Measurements from ENCODE around the gene BPI. TPM values are rescaled to one million over a fixed set of nuclear protein-coding genes. Genes with fewer than 3 reads are reported as not detected.

The BPI gene
- total RNA-seq, 2 experiments from 2014 or later, result not detected

DNA sequence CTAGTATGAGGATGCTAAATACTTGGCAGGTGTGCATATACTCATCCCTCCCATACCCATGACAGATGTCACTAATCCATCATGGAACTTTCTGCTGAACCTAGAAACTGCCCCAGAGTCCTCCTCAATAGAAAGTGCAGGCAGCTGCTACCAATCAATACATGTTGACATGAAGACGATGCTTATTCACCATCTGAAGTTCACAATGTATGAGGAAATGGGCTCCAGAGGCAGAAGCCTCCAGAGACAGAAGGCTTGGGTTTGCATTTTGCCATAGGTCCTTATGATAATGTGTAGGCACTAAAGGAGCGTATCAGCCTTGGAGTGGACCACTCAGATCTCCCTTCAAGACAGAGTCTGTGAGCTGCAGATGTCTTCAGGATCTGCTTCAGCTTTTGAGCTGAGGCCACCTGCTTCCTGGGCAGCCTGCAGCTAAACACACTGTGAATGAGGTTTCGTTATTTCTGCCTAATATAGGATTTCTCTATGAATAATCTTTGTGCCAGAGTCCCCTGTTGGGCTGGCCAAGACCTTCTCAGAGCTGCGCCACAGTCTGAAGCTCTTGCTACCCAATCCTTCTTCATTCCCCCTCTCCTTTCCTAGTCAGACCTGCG lies 35.9 kb upstream of the BPI start:
- DNase-seq (ENCODE audit: low spot score), result no peak
- no peaks in the 10 kb centered on the region for H3K4me1 ChIP-seq (ENCODE audit: insufficient read depth, low read length, poor library complexity, severe bottlenecking)
- no peak overlapping the region for H3K4me2 ChIP-seq (ENCODE audit: low read length)
- no peak overlapping the region for H3K4me3 ChIP-seq (ENCODE audit: low read depth, low read length, poor library complexity, severe bottlenecking)
- no peak for TF ChIP-seq EZH2phosphoT487 (IDR thresholded peaks at IDR 0.05; ENCODE audit: borderline replicate concordance, low read depth, low read length)
- TF ChIP-seq, protein P1, sequence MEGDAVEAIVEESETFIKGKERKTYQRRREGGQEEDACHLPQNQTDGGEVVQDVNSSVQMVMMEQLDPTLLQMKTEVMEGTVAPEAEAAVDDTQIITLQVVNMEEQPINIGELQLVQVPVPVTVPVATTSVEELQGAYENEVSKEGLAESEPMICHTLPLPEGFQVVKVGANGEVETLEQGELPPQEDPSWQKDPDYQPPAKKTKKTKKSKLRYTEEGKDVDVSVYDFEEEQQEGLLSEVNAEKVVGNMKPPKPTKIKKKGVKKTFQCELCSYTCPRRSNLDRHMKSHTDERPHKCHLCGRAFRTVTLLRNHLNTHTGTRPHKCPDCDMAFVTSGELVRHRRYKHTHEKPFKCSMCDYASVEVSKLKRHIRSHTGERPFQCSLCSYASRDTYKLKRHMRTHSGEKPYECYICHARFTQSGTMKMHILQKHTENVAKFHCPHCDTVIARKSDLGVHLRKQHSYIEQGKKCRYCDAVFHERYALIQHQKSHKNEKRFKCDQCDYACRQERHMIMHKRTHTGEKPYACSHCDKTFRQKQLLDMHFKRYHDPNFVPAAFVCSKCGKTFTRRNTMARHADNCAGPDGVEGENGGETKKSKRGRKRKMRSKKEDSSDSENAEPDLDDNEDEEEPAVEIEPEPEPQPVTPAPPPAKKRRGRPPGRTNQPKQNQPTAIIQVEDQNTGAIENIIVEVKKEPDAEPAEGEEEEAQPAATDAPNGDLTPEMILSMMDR (conservative IDR thresholded peaks at IDR 0.05; ENCODE audit: low read length), result no peak
- H3K9me2 ChIP-seq (ENCODE audit: insufficient read depth, low read length), result no peaks in the 10 kb centered on the region
- CTCF ChIA-PET (ENCODE audit: unreplicated experiment), result no interaction called here
- H3K9me3 ChIP-seq (ENCODE audit: low read length), result no peaks in the 10 kb centered on the region
- H3K27ac ChIP-seq (ENCODE audit: low read depth, low read length, poor library complexity, severe bottlenecking), result no peak overlapping the region
- BruUV-seq (replicated peaks), result no TSS peak
- no peaks in the 10 kb centered on the region for H3K36me3 ChIP-seq (ENCODE audit: insufficient read depth, low read length)
- POLR2A ChIA-PET, result no interaction called here
- intact Hi-C loops (cut with micrococcal nuclease; ENCODE audit: unreplicated experiment), result no loop called here
- H4K20me1 ChIP-seq (ENCODE audit: insufficient read depth, low read length), result no peaks in the 10 kb centered on the region
- no peaks in the 10 kb centered on the region for H3K79me2 ChIP-seq (ENCODE audit: insufficient read depth, low read depth, low read length)
- no peak overlapping the region for H2AFZ ChIP-seq (ENCODE audit: low read length)

DNA sequence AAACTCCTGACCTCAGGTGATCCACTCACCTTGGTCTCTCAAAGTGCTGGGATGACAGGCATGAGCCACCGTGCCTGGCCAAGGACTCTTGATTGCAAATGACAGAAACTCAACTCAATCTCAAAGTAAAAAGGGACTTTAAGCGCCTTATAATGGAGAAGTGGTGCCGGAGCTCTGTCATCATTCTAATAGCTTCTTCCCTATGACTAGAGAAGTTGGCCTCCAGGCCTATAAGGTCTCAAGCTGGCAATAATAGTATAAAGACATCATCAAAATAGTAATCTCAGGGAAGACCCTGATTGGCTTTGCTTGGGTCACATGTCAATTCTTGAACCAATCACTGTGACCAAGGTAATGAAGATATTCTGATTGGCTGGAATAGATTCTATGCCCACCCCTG lies 34.9 kb upstream of the BPI start:
- Histone ChIP-seq H3K4me1 (ENCODE audit: insufficient read depth, low read length, poor library complexity, severe bottlenecking) (no peaks in the 10 kb centered on the region), H4K20me1 (ENCODE audit: insufficient read depth, low read length) (no peaks in the 10 kb centered on the region), H3K9me3 (ENCODE audit: low read length) (no peaks in the 10 kb centered on the region), H3K4me2 (ENCODE audit: low read length) (no peak overlapping the region), H3K36me3 (ENCODE audit: insufficient read depth, low read length) (no peaks in the 10 kb centered on the region), H3K27ac (ENCODE audit: low read depth, low read length, poor library complexity, severe bottlenecking) (no peak overlapping the region), H2AFZ (ENCODE audit: low read length) (no peak overlapping the region), H3K79me2 (ENCODE audit: insufficient read depth, low read depth, low read length) (no peaks in the 10 kb centered on the region), H3K9me2 (ENCODE audit: insufficient read depth, low read length) (no peaks in the 10 kb centered on the region), H3K4me3 (ENCODE audit: low read depth, low read length, poor library complexity, severe bottlenecking) (no peak overlapping the region)
- no peak for DNase-seq (ENCODE audit: low spot score)
- POLR2A ChIA-PET, result no interaction called here
- TF ChIP-seq, protein P1 (conservative IDR thresholded peaks at IDR 0.05; ENCODE audit: low read length), result no peak
- no peak for TF ChIP-seq EZH2phosphoT487 (IDR thresholded peaks at IDR 0.05; ENCODE audit: borderline replicate concordance, low read depth, low read length)
- CTCF ChIA-PET (ENCODE audit: unreplicated experiment), result no interaction called here
- no TSS peak for BruUV-seq (replicated peaks)
- intact Hi-C loops (cut with micrococcal nuclease; ENCODE audit: unreplicated experiment), result no loop called here

DNA sequence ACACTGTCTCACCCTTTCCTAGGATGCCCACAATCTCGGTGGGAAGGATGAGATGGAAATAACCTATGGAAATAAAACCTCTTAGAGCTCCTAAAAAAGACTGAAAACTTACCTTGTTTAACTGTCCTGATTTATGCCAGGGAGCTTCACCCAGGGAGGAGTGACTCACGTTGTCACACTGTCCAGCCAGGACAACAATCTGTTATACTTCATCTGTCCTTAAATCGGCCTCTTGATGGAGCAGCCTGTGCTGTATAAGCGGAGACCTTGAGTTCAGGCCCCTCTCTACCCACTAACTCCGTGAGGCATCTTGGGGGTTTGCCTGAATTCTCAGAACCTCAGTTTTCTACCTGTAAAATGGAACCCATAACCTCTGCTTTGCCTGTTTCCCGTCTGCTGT lies 34.2 kb upstream of the BPI start:
- no peaks in the 10 kb centered on the region for H3K9me2 ChIP-seq (ENCODE audit: insufficient read depth, low read length)
- no peak overlapping the region for H3K4me2 ChIP-seq (ENCODE audit: low read length)
- POLR2A ChIA-PET, result no interaction called here
- no peaks in the 10 kb centered on the region for H3K79me2 ChIP-seq (ENCODE audit: insufficient read depth, low read depth, low read length)
- CTCF ChIA-PET (ENCODE audit: unreplicated experiment), result no interaction called here
- no peak overlapping the region for H3K27ac ChIP-seq (ENCODE audit: low read depth, low read length, poor library complexity, severe bottlenecking)
- DNase-seq (ENCODE audit: low spot score), result no peak
- no peaks in the 10 kb centered on the region for H4K20me1 ChIP-seq (ENCODE audit: insufficient read depth, low read length)
- H3K4me3 ChIP-seq (ENCODE audit: low read depth, low read length, poor library complexity, severe bottlenecking), result no peak overlapping the region
- H3K9me3 ChIP-seq (ENCODE audit: low read length), result no peaks in the 10 kb centered on the region
- no peak overlapping the region for H2AFZ ChIP-seq (ENCODE audit: low read length)
- H3K36me3 ChIP-seq (ENCODE audit: insufficient read depth, low read length), result no peaks in the 10 kb centered on the region
- intact Hi-C loops (cut with micrococcal nuclease; ENCODE audit: unreplicated experiment), result no loop called here
- BruUV-seq (replicated peaks), result no TSS peak
- no peaks in the 10 kb centered on the region for H3K4me1 ChIP-seq (ENCODE audit: insufficient read depth, low read length, poor library complexity, severe bottlenecking)
- TF ChIP-seq, protein P1 (conservative IDR thresholded peaks at IDR 0.05; ENCODE audit: low read length), result no peak
- no peak for TF ChIP-seq EZH2phosphoT487 (IDR thresholded peaks at IDR 0.05; ENCODE audit: borderline replicate concordance, low read depth, low read length)

Data from OCI-LY7 (cell line).